K562 (cell line): ENCODE measurements around the gene CALML6. TPM values are rescaled to one million over a fixed set of nuclear protein-coding genes. Genes with fewer than 3 reads are reported as not detected.

Source experiments
- ATAC-seq: fragments of 200-7000 bp; cut with Tn5 transposase; 3 replicates; pipeline ENCODE4 v1.9.1; 2020; ENCODE audit warnings: moderate library complexity
- BruUV-seq: library from RNA; stranded (reverse); fragments of 400-500 nt; replicated peaks from 2 replicates; lab custom pipeline; 2021; lab: Mats Ljungman, UMichigan
- CTCF ChIA-PET: fragments of 300-600 bp; formaldehyde crosslinking; extraction: SDS; loops from one replicate; lab custom pipeline; 2021; ENCODE audit warnings: low intra/inter-chr PET ratio; lab: Yijun Ruan, JAX
- POLR2A ChIA-PET: fragments of 300-600, 350-650 bp; sonication (Branson Sonifier 250); formaldehyde crosslinking; extraction: SDS; loops from one replicate; lab custom pipeline; 2021; ENCODE audit warnings: antibody characterized with exemption, inconsistent platforms; lab: Yijun Ruan, JAX
- DNase-seq, 4 experiments: peaks; one replicate each; pipeline versions ENCODE4 v3.0.0 to v3.0.0-alpha.2; 2011 to 2018; ENCODE audit warnings: low spot score in 3 of 4, mixed read lengths in 3 of 4; ENCODE audit errors: extremely low read depth in 1 of 4
- FAIRE-seq: peaks from 2 replicates; lab custom pipeline; 2011; peaks lifted over from hg19 to GRCh38; lab: Jason Lieb, UNC
- H2AFZ ChIP-seq: 2 replicates; pipeline ENCODE4 v1.6.0; 2011; ENCODE audit warnings: low read depth, low read length, control low read depth, inconsistent platforms
- H3K27ac ChIP-seq: fragments of 200-600 bp; 3 replicates; pipeline ENCODE4 v1.8.0; 2011; ENCODE audit warnings: low read depth, mild to moderate bottlenecking, control low read depth, inconsistent platforms, low read length, moderate library complexity, mixed read lengths; ENCODE audit errors: extremely low read depth
- H3K27me3 ChIP-seq, 2 experiments: fragments of 300-600 bp in 1 of 2; 2 replicates in 1 of 2; 3 replicates in 1 of 2; pipeline versions ENCODE4 v1.6.0 to v1.8.0; 2011; ENCODE audit warnings: inconsistent platforms in 2 of 2, low read length in 2 of 2, mild to moderate bottlenecking in 1 of 2, mixed read lengths in 1 of 2, moderate library complexity in 1 of 2; ENCODE audit not compliant: control insufficient read depth in 2 of 2, insufficient read depth in 2 of 2
- H3K36me3 ChIP-seq: fragments of 300-600 bp; 3 replicates; pipeline ENCODE4 v1.8.0; 2011; ENCODE audit warnings: mild to moderate bottlenecking, low read length, inconsistent platforms; ENCODE audit not compliant: control insufficient read depth, insufficient read depth
- H3K4me1 ChIP-seq, 2 experiments: fragments of 200-600 bp in 1 of 2; replicated peaks in 1 of 2; 2 replicates in 1 of 2; 3 replicates in 1 of 2; pipeline versions ENCODE4 v1.5.1 to v1.8.0; 2011; ENCODE audit warnings: inconsistent platforms in 2 of 2, low read length in 2 of 2, mild to moderate bottlenecking in 1 of 2, mixed read lengths in 1 of 2, moderate library complexity in 1 of 2; ENCODE audit not compliant: control insufficient read depth in 2 of 2, insufficient read depth in 2 of 2
- H3K4me2 ChIP-seq: 2 replicates; pipeline ENCODE4 v1.6.1; 2011; ENCODE audit warnings: low read length, control low read depth, inconsistent platforms, mixed read lengths; ENCODE audit not compliant: insufficient read depth
- H3K4me3 ChIP-seq: fragments of 200-600 bp; sonication (generic), shearing (Covaris generic); 2 replicates; pipeline ENCODE4 v1.5.1; 2016; ENCODE audit warnings: control low read depth, inconsistent platforms
- H3K79me2 ChIP-seq: fragments of 200-600 bp; 3 replicates; pipeline ENCODE4 v1.8.0; 2011; ENCODE audit warnings: low read length, inconsistent platforms; ENCODE audit not compliant: control insufficient read depth, insufficient read depth
- H3K9ac ChIP-seq, 2 experiments: 2 replicates each; pipeline versions ENCODE4 v1.6.0 to v1.6.1; 2011; ENCODE audit warnings: low read depth in 2 of 2, low read length in 2 of 2, control low read depth in 1 of 2, inconsistent platforms in 1 of 2, mild to moderate bottlenecking in 1 of 2, mixed read lengths in 1 of 2; ENCODE audit not compliant: insufficient read depth in 1 of 2
- H3K9me1 ChIP-seq: one replicate; pipeline ENCODE4 v1.6.0; 2011; ENCODE audit warnings: inconsistent platforms, mild to moderate bottlenecking, low read length, moderate library complexity; ENCODE audit not compliant: control insufficient read depth, insufficient read depth
- H3K9me3 ChIP-seq: replicated peaks from 2 replicates; pipeline ENCODE4 v1.5.1; 2011; ENCODE audit warnings: low read depth, low read length, inconsistent platforms; ENCODE audit not compliant: control insufficient read depth, insufficient read depth
- H4K20me1 ChIP-seq: replicated peaks from 2 replicates; pipeline ENCODE4 v1.6.1; 2011; ENCODE audit warnings: low read length, inconsistent platforms, mixed read lengths; ENCODE audit not compliant: control insufficient read depth, insufficient read depth
- ARID2 ChIP-seq: fragments of 450-650 bp; IDR thresholded peaks from 2 replicates; pipeline ENCODE4 v1.6.1; 2017; ENCODE audit warnings: antibody characterized with exemption, mild to moderate bottlenecking
- CBX5 ChIP-seq: IDR thresholded peaks from 2 replicates; pipeline ENCODE4 v1.6.1; 2014; ENCODE audit warnings: low read depth, borderline replicate concordance
- HDAC6 ChIP-seq: IDR thresholded peaks from 2 replicates; pipeline ENCODE4 v1.6.1; 2012; ENCODE audit warnings: low read depth, mild to moderate bottlenecking, control low read depth, inconsistent platforms, low read length, moderate library complexity
- MXI1 ChIP-seq: IDR thresholded peaks from 2 replicates; pipeline ENCODE4 v1.6.1; 2011; ENCODE audit warnings: low read depth, mild to moderate bottlenecking, improper control_type of control experiment, low read length
- PTRF ChIP-seq: fragments of 450-650 bp; IDR thresholded peaks from 2 replicates; pipeline ENCODE4 v1.6.1; 2016; ENCODE audit warnings: mild to moderate bottlenecking, missing genetic modification characterization, missing compliant biosample characterization
- ZNF445 ChIP-seq: fragments of 250-450 bp; sonication (Bioruptor Pico); IDR thresholded peaks from 2 replicates; pipeline ENCODE4 v1.4.0; 2020; ENCODE audit warnings: low read depth, mild to moderate bottlenecking, moderate library complexity
- WGBS: fragments of 100-300 bp; shearing (Covaris generic); methylation state at CpG from one replicate; pipeline ENCODE4 v1.1.6; 2016; ENCODE audit warnings: low coverage, mixed read lengths; ENCODE audit not compliant: insufficient coverage; ENCODE audit errors: missing lambda C conversion rate; 5-methylcytosine and 5-hydroxymethylcytosine counted together
- in situ Hi-C: fragments of 300-500 bp; cut with MboI; formaldehyde crosslinking; loops from 4 replicates; pipeline ENCODE4 v1.15.0; 2018; ENCODE audit warnings: inconsistent platforms, mixed read lengths
- intact Hi-C: fragments of 100-400 bp; cut with micrococcal nuclease; formaldehyde crosslinking; loops from 2 replicates; pipeline ENCODE4 v1.14.2; 2022
- polyA plus RNA-seq, 8 experiments: library from polyadenylated mRNA; depleted of rRNA in 4 of 8; stranded (reverse) in 5 of 8; unstranded in 3 of 8; fragments of >200 nt; fragmentation: Nextera tagmentation in 2 of 8; fragmentation: Illumina TruSeq in 1 of 8; extraction: Ambion mirVana in 2 of 8; extraction: Trizol in 1 of 8; gene quantifications; 2 replicates each; pipeline versions ENCODE4 v1.2.1 to v1.2.3, GENCODE V29; 2011 to 2014; ENCODE audit warnings: inconsistent platforms in 1 of 8, missing spikeins in 1 of 8
- total RNA-seq, 7 experiments: library from RNA; depleted of rRNA in 6 of 7; stranded (reverse); fragments of >200 nt in 6 of 7; fragmentation: Illumina TruSeq in 2 of 7; extraction: Trizol in 2 of 7; gene quantifications; 2 replicates each; pipeline versions ENCODE4 v1.2.1 to v1.2.3, GENCODE V29; 2011 to 2021; ENCODE audit warnings: low replicate concordance in 1 of 7
- TF ChIP-seq, protein P1 (sequence below): fragments of 450-650 bp; formaldehyde crosslinking; IDR thresholded peaks from 2 replicates; pipeline ENCODE4 v1.4.0; 2020; ENCODE audit warnings: mild to moderate bottlenecking, mixed read lengths
- TF ChIP-seq, protein P2 (sequence below), 2 experiments: fragments of 450-650 bp; IDR thresholded peaks; 2 replicates each; pipeline ENCODE4 v1.6.1; 2016
- TF ChIP-seq, protein P3 (sequence below): sonication (generic); formaldehyde crosslinking; IDR thresholded peaks from 2 replicates; pipeline ENCODE4 v1.8.0; 2022; ENCODE audit warnings: mild to moderate bottlenecking, missing genetic modification reagents
- TF ChIP-seq, protein P4 (sequence below): sonication (generic); formaldehyde crosslinking; IDR thresholded peaks from 2 replicates; pipeline ENCODE4 v1.8.0; 2023; ENCODE audit warnings: missing genetic modification reagents, mild to moderate bottlenecking, borderline replicate concordance

Gene CALML6
- total and polyA plus RNA-seq, 9 of the 15 experiments (the other 6 are each of a cell fraction or from before 2014, with no cell fraction given): 0.14 TPM; not detected in 8

DNA sequence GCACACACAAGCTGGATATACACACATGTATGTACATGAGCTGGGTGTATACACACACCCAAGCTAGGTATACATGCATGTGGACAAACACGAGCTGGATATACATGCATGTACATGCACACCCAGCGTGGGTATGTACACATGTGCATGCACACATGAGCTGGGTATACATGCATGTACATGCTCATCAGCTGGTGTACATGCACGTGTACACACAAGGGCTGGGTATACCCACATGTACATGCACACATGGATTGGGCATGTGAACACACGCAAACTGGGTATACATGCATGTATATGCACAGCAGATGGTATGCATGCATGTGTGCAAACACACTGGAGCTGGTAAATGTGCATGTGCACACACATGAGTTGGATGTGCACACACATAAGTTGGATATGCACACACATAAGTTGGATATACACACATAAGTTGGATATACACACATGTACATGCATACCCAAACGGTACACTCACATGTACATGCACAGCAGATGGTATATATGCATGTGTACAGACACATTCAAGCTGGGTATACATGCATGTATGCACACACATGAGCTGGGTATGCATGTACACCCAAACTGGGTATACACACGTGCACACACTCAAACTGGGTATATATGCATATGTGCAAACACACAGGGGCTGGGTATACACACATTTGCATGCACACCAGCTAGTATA lies 16.7 kb upstream of the CALML6 start:
- no TSS peak for BruUV-seq
- Histone ChIP-seq H3K4me2 (no peak overlapping the region), H3K79me2 (no peaks in the 10 kb centered on the region), H3K27ac (no peak overlapping the region), H3K36me3 (no peaks in the 10 kb centered on the region), H3K9ac (no peak overlapping the region), H4K20me1 (no peaks in the 10 kb centered on the region), H3K9me1 (no peaks in the 10 kb centered on the region), H3K27me3 (peaks cover 0 to 14% of the 10 kb centered on the region in 2 experiments; a peak in 3 of 5 replicates), H3K9me3 (peaks cover 4% of the 10 kb centered on the region; the same call in 1 of the 2 replicates), H2AFZ (no peak overlapping the region), H3K4me1 (peaks cover 6 to 54% of the 10 kb centered on the region in 2 experiments; a peak in 3 of 5 replicates), H3K4me3 (no peak overlapping the region)
- POLR2A ChIA-PET: interaction anchor here (0.7 to 1.5 kb wide), 4 partner anchors 9 to 29 kb away, joined by 3 to 4 read pairs (median 3); no protein-coding TSS in a partner anchor
- DNase-seq: no peak
- intact Hi-C loops: no loop called here
- no peak for FAIRE-seq
- 3% methylated on average over 6 of the region's 6 CpGs for WGBS
- no peak for ATAC-seq
- CTCF ChIA-PET: interaction anchor here (0.6 kb wide), 1 partner anchor 33 kb away, joined by 3 read pairs; no protein-coding TSS in a partner anchor
- in situ Hi-C loops: no loop called here
- TF ChIP-seq, protein P1, sequence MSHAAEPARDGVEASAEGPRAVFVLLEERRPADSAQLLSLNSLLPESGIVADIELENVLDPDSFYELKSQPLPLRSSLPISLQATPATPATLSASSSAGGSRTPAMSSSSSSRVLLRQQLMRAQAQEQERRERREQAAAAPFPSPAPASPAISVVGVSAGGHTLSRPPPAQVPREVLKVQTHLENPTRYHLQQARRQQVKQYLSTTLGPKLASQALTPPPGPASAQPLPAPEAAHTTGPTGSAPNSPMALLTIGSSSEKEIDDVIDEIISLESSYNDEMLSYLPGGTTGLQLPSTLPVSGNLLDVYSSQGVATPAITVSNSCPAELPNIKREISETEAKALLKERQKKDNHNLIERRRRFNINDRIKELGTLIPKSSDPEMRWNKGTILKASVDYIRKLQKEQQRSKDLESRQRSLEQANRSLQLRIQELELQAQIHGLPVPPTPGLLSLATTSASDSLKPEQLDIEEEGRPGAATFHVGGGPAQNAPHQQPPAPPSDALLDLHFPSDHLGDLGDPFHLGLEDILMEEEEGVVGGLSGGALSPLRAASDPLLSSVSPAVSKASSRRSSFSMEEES (CRISPR knock-in tag): no peak
- TF ChIP-seq, protein P2, sequence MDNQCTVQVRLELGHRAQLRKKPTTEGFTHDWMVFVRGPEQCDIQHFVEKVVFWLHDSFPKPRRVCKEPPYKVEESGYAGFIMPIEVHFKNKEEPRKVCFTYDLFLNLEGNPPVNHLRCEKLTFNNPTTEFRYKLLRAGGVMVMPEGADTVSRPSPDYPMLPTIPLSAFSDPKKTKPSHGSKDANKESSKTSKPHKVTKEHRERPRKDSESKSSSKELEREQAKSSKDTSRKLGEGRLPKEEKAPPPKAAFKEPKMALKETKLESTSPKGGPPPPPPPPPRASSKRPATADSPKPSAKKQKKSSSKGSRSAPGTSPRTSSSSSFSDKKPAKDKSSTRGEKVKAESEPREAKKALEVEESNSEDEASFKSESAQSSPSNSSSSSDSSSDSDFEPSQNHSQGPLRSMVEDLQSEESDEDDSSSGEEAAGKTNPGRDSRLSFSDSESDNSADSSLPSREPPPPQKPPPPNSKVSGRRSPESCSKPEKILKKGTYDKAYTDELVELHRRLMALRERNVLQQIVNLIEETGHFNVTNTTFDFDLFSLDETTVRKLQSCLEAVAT (IDR thresholded peaks at IDR 0.05): no peak
- TF ChIP-seq, protein P3, sequence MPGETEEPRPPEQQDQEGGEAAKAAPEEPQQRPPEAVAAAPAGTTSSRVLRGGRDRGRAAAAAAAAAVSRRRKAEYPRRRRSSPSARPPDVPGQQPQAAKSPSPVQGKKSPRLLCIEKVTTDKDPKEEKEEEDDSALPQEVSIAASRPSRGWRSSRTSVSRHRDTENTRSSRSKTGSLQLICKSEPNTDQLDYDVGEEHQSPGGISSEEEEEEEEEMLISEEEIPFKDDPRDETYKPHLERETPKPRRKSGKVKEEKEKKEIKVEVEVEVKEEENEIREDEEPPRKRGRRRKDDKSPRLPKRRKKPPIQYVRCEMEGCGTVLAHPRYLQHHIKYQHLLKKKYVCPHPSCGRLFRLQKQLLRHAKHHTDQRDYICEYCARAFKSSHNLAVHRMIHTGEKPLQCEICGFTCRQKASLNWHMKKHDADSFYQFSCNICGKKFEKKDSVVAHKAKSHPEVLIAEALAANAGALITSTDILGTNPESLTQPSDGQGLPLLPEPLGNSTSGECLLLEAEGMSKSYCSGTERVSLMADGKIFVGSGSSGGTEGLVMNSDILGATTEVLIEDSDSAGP (CRISPR knock-in tag): 0 out of 2 replicates have a peak, but pooled peaks have one; percentile 9
- TF ChIP-seq ZNF445 (CRISPR knock-in tag): no peak
- TF ChIP-seq PTRF (tag): no peak
- TF ChIP-seq, protein P4, sequence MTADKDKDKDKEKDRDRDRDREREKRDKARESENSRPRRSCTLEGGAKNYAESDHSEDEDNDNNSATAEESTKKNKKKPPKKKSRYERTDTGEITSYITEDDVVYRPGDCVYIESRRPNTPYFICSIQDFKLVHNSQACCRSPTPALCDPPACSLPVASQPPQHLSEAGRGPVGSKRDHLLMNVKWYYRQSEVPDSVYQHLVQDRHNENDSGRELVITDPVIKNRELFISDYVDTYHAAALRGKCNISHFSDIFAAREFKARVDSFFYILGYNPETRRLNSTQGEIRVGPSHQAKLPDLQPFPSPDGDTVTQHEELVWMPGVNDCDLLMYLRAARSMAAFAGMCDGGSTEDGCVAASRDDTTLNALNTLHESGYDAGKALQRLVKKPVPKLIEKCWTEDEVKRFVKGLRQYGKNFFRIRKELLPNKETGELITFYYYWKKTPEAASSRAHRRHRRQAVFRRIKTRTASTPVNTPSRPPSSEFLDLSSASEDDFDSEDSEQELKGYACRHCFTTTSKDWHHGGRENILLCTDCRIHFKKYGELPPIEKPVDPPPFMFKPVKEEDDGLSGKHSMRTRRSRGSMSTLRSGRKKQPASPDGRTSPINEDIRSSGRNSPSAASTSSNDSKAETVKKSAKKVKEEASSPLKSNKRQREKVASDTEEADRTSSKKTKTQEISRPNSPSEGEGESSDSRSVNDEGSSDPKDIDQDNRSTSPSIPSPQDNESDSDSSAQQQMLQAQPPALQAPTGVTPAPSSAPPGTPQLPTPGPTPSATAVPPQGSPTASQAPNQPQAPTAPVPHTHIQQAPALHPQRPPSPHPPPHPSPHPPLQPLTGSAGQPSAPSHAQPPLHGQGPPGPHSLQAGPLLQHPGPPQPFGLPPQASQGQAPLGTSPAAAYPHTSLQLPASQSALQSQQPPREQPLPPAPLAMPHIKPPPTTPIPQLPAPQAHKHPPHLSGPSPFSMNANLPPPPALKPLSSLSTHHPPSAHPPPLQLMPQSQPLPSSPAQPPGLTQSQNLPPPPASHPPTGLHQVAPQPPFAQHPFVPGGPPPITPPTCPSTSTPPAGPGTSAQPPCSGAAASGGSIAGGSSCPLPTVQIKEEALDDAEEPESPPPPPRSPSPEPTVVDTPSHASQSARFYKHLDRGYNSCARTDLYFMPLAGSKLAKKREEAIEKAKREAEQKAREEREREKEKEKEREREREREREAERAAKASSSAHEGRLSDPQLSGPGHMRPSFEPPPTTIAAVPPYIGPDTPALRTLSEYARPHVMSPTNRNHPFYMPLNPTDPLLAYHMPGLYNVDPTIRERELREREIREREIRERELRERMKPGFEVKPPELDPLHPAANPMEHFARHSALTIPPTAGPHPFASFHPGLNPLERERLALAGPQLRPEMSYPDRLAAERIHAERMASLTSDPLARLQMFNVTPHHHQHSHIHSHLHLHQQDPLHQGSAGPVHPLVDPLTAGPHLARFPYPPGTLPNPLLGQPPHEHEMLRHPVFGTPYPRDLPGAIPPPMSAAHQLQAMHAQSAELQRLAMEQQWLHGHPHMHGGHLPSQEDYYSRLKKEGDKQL (CRISPR knock-in tag): no peak
- TF ChIP-seq MXI1: 0 out of 2 replicates have a peak, but pooled peaks have one; percentile 24
- TF ChIP-seq CBX5: peak; percentile 36; the same call in 1 of the 2 replicates
- no peak for TF ChIP-seq HDAC6
- peak; percentile 94 for TF ChIP-seq ARID2
